ENCODE results near the gene GPC6.
"Not testable (repeated sequence)": the region's sequence is repeated elsewhere in the genome, so short reads cannot be mapped to it uniquely, and the experiment has no call there.

Gene GPC6

GRCh38 chr13:93320942-93321341, 94.3 kb downstream of the GPC6 start:
- DNase-seq (ENCODE audit: low read depth) = no peak

DNA sequence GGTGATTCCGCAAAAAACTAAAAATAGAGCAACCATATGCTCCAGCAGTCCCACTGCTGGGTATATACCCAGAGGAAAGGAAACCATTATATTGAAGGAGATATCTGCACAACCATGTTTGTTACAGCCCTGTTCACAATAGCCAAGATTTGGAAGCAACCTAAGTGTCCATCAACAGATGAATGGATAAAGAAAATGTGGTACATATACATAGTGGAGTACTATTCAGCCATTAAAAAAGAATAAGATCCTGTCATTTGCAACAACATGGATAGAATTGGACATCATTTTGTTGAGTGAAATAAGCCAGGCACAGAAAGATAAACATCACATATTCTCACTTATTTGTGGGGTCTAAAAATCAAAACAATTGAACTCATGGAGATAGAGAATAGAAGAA, 97.3 kb downstream of the GPC6 start:
- not testable (repeated sequence) for DNase-seq (ENCODE audit: low read depth)

- DNase-seq (ENCODE audit: low read depth) = no peak
Measured at GRCh38 chr13:93325303-93326233, 99.0 kb downstream of the GPC6 start.

- no peak for DNase-seq (ENCODE audit: low read depth)
Measured at GRCh38 chr13:93326234-93326811, 99.7 kb downstream of the GPC6 start.

DNA sequence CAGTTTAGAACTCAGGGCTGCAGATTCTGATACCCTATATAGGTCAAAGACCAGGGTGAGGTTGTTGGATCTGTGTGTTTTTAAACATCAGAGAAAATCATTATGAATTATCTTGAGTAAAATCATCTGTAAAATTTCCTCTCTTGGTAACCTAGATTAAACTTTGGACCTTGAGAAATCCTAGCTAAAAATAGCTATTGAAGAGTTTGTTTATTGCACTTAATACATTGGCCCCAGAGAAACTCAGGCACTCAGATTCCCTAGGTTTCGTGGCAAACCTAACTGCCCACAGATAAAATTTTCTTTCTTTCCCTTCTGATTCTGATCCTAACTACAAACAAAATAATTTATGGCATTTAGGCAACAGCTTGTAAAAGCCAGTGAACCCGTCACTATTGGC, 102.3 kb downstream of the GPC6 start:
- DNase-seq (ENCODE audit: low read depth) = no peak

- no peak for DNase-seq (ENCODE audit: low read depth)
Measured at GRCh38 chr13:93336728-93337127, 110.1 kb downstream of the GPC6 start.

DNA sequence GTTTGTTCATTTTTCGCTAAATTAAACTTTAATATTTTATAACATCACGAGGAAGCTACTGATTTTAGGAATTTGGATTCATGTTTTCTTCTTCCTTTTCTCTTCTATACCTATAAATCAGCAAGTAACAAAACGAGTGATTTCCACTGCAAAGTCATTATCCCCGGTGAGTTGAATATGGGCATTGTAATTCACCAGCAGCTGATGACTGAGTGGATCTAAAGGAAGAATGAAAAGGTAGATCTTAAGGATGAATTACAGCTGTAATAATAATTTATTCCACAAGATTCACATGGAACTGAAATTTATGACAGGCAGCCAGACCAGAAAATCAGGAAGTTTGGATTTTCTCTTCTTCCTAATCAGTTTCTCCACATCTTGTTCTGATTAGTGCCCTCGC, 111.4 kb downstream of the GPC6 start:
- no peak for DNase-seq (ENCODE audit: low read depth)

GRCh38 chr13:93338906-93339305, 112.3 kb downstream of the GPC6 start:
- DNase-seq (ENCODE audit: low read depth) = no peak

GRCh38 chr13:93339550-93339949, 112.9 kb downstream of the GPC6 start:
- DNase-seq (ENCODE audit: low read depth) = no peak

GRCh38 chr13:93341517-93341916, 114.9 kb downstream of the GPC6 start:
- no peak for DNase-seq (ENCODE audit: low read depth)

- no peak for DNase-seq (ENCODE audit: low read depth)
Measured at GRCh38 chr13:93343097-93343496, 116.5 kb downstream of the GPC6 start.

GRCh38 chr13:93344048-93344705, 117.6 kb downstream of the GPC6 start:
- DNase-seq (ENCODE audit: low read depth) = no peak

DNA sequence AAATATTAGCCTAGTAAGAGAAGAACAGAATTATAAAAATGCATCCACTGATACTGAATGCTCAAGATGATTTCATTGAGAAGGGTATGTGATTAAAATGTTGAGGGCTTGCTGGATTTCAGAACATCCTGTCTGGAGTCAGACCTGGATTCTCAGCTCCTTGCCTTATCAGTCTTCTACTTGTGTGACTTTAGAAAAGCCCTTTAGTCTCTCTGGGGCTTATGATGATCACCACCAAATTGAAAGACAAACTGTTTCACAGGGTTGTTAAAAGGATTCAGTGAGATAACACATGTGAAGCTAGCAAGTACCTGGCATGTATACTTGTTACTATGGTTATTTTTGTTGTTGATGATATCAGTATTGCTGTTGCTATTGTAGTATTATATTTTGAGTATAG, 118.4 kb downstream of the GPC6 start:
- DNase-seq (ENCODE audit: low read depth) = no peak

GRCh38 chr13:93345770-93346169, 119.2 kb downstream of the GPC6 start:
- no peak for DNase-seq (ENCODE audit: low read depth)

GRCh38 chr13:93352616-93353015, 126.0 kb downstream of the GPC6 start:
- DNase-seq (ENCODE audit: low read depth) = no peak

- DNase-seq (ENCODE audit: low read depth) = no peak
Measured at GRCh38 chr13:93355094-93355493, 128.5 kb downstream of the GPC6 start.

DNA sequence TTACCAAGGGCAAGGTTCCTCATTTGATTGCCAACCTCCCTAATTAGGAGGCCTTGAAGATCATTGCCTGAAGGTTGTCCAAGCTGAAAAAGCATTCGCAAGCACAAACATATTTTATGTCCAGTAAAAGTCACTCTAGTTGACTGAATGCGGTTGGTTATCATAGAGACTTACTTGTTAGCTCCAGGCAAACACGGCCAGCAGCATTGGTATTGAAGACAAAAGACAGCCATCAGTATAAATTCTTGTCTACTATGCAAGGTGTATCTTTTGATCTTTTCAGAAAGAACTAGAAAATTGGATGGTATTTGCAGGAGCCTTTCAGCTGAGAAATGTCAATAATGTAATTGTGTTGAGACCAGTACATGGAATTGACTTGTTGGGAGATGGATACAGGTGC, 129.9 kb downstream of the GPC6 start:
- DNase-seq (ENCODE audit: low read depth) = no peak

DNA sequence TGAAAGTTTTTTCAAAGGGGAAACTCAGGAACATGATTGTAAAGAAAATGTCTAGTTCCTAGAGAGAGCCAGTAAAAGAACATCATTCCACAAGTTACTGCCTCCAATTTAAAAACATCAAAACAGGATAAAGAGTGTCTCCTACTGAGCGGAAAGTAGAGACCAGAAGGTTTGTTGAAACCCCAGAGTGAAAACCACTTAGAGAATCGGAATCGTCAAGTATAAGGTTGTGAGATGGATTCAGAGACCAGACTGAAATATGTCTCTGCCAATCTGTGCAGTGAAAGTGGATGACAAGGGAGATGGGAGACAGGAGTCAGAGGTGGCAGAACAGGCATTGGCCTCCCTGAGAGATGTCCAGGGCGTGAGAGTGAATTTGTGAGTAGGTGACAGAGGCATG, 133.4 kb downstream of the GPC6 start:
- no peak for DNase-seq (ENCODE audit: low read depth)

GRCh38 chr13:93361703-93362102, 135.1 kb downstream of the GPC6 start:
- no peak for DNase-seq (ENCODE audit: low read depth)

- no peak for DNase-seq (ENCODE audit: low read depth)
Measured at GRCh38 chr13:93364166-93364565, 137.6 kb downstream of the GPC6 start.

DNA sequence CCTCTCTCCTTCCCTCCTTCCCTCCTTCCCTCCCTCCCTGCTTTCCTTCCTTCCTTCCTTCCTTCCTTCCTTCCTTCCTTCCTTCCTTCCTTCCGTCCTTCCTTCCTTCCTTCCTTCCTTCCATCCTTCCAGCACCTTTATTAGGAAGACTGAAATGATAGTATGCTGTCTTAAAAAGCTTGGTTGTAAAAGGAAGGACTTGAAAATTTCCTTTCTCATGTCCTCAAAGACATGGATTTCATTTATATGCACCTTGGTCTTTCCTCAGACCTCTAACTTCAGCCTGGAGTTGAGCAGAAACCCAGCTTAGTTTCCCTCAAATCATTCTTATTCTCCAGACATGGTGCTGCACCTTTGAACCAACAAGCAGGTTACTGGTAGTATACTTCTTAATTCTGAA, 141.7 kb downstream of the GPC6 start:
- DNase-seq (ENCODE audit: low read depth) = no peak

- no peak for DNase-seq (ENCODE audit: low read depth)
Measured at GRCh38 chr13:93368718-93369117, 142.1 kb downstream of the GPC6 start.

- DNase-seq (ENCODE audit: low read depth) = no peak
Measured at GRCh38 chr13:93372856-93373255, 146.2 kb downstream of the GPC6 start.
